ENCODE data around the gene CCDC28B. TPM values are rescaled to one million over a fixed set of nuclear protein-coding genes. Genes with fewer than 3 reads are reported as not detected.
A peak's percentile ranks its signal among the peaks of the same experiment; 100 is the strongest.

Gene CCDC28B
- total RNA-seq, 2 experiments from 2014 or later: 28.3 to 53.4 TPM

GRCh38 chr1:32242341-32242851, 42.0 kb downstream of the CCDC28B start:
- intact Hi-C loops (cut with micrococcal nuclease; ENCODE audit: unreplicated experiment): no loop called here
- Histone ChIP-seq H3K4me3 (ENCODE audit: low read depth, low read length, poor library complexity, severe bottlenecking) (no peak overlapping the region), H3K36me3 (ENCODE audit: insufficient read depth, low read length) (no peaks in the 10 kb centered on the region), H3K9me3 (ENCODE audit: low read length) (no peaks in the 10 kb centered on the region), H3K9me2 (ENCODE audit: insufficient read depth, low read length) (no peaks in the 10 kb centered on the region), H3K27ac (ENCODE audit: low read depth, low read length, poor library complexity, severe bottlenecking) (no peak overlapping the region), H4K20me1 (ENCODE audit: insufficient read depth, low read length) (no peaks in the 10 kb centered on the region), H3K79me2 (ENCODE audit: insufficient read depth, low read depth, low read length) (no peaks in the 10 kb centered on the region), H2AFZ (ENCODE audit: low read length) (no peak overlapping the region), H3K4me1 (ENCODE audit: insufficient read depth, low read length, poor library complexity, severe bottlenecking) (peaks cover 57% of the 10 kb centered on the region), H3K4me2 (ENCODE audit: low read length) (no peak overlapping the region)
- no peak for DNase-seq (ENCODE audit: low spot score)
- POLR2A ChIA-PET: interaction anchor here (0.8 to 1.3 kb wide), 5 partner anchors 10 to 75 kb away, joined by 3 to 8 read pairs (median 3); partner anchors contain the start of gene HDAC1
- CTCF ChIA-PET (ENCODE audit: unreplicated experiment): no interaction called here
- no peak for TF ChIP-seq CTCF (conservative IDR thresholded peaks at IDR 0.05; ENCODE audit: low read length)
- no peak for TF ChIP-seq EZH2phosphoT487 (IDR thresholded peaks at IDR 0.05; ENCODE audit: borderline replicate concordance, low read depth, low read length)
- BruUV-seq (replicated peaks): no TSS peak

GRCh38 chr1:32246888-32247273, 46.5 kb downstream of the CCDC28B start, which contains the start of gene FAM167B:
TSS of gene FAM167B (plus strand) at chr1:32247222. CDS start at chr1:32247422, 200 bp downstream.
- TF ChIP-seq CTCF (conservative IDR thresholded peaks at IDR 0.05; ENCODE audit: low read length) (no peak), EZH2phosphoT487 (IDR thresholded peaks at IDR 0.05; ENCODE audit: borderline replicate concordance, low read depth, low read length) (no peak)
- Histone ChIP-seq H3K36me3 (ENCODE audit: insufficient read depth, low read length) (no peaks in the 10 kb centered on the region), H3K4me3 (ENCODE audit: low read depth, low read length, poor library complexity, severe bottlenecking) (peak within 1 kb of the TSS; percentile 43), H3K9me2 (ENCODE audit: insufficient read depth, low read length) (no peaks in the 10 kb centered on the region), H3K4me1 (ENCODE audit: insufficient read depth, low read length, poor library complexity, severe bottlenecking) (peaks cover 74% of the 10 kb centered on the region), H2AFZ (ENCODE audit: low read length) (peak within 1 kb of the TSS; percentile 78), H4K20me1 (ENCODE audit: insufficient read depth, low read length) (no peaks in the 10 kb centered on the region), H3K4me2 (ENCODE audit: low read length) (peak within 1 kb of the TSS; percentile 83), H3K9me3 (ENCODE audit: low read length) (no peaks in the 10 kb centered on the region), H3K27ac (ENCODE audit: low read depth, low read length, poor library complexity, severe bottlenecking) (peak within 1 kb of the TSS; percentile 99), H3K79me2 (ENCODE audit: insufficient read depth, low read depth, low read length) (peaks cover 4% of the 10 kb centered on the region; the same call in 1 of the 2 replicates)
- CTCF ChIA-PET (ENCODE audit: unreplicated experiment): no interaction called here
- intact Hi-C loops (cut with micrococcal nuclease; ENCODE audit: unreplicated experiment): no loop called here
- POLR2A ChIA-PET: interaction anchor here (0.7 to 9.6 kb wide), 5 partner anchors 9 to 75 kb away, joined by 3 to 70 read pairs (median 4); partner anchors contain the start of gene HDAC1
- no peak for DNase-seq (ENCODE audit: low spot score)
- no TSS peak for BruUV-seq (replicated peaks)

- peak overlapping the region; percentile 83 for H3K4me2 ChIP-seq (ENCODE audit: low read length)
- CTCF ChIA-PET (ENCODE audit: unreplicated experiment): interaction anchor here (0.8 kb wide), 1 partner anchor 70 kb away, joined by 4 read pairs; no protein-coding TSS in a partner anchor
- no peaks in the 10 kb centered on the region for H3K9me3 ChIP-seq (ENCODE audit: low read length)
- POLR2A ChIA-PET: interaction anchor here (6.2 to 9.6 kb wide), 2 partner anchors 12 to 42 kb away, joined by 70 to 79 read pairs; partner anchors contain the start of gene HDAC1
- no peaks in the 10 kb centered on the region for H3K36me3 ChIP-seq (ENCODE audit: insufficient read depth, low read length)
- H3K79me2 ChIP-seq (ENCODE audit: insufficient read depth, low read depth, low read length): peaks cover 10% of the 10 kb centered on the region; the same call in 1 of the 2 replicates
- H2AFZ ChIP-seq (ENCODE audit: low read length): no peak overlapping the region; the same call in 1 of the 2 replicates
- no TSS peak for BruUV-seq (replicated peaks)
- intact Hi-C loops (cut with micrococcal nuclease; ENCODE audit: unreplicated experiment): no loop called here
- TF ChIP-seq EZH2phosphoT487 (IDR thresholded peaks at IDR 0.05; ENCODE audit: borderline replicate concordance, low read depth, low read length): no peak
- no peak for TF ChIP-seq CTCF (conservative IDR thresholded peaks at IDR 0.05; ENCODE audit: low read length)
- H3K27ac ChIP-seq (ENCODE audit: low read depth, low read length, poor library complexity, severe bottlenecking): peak overlapping the region; percentile 99
- H4K20me1 ChIP-seq (ENCODE audit: insufficient read depth, low read length): no peaks in the 10 kb centered on the region
- no peaks in the 10 kb centered on the region for H3K9me2 ChIP-seq (ENCODE audit: insufficient read depth, low read length)
- peaks cover 75% of the 10 kb centered on the region for H3K4me1 ChIP-seq (ENCODE audit: insufficient read depth, low read length, poor library complexity, severe bottlenecking)
- H3K4me3 ChIP-seq (ENCODE audit: low read depth, low read length, poor library complexity, severe bottlenecking): peak overlapping the region; percentile 43
- DNase-seq (ENCODE audit: low spot score): no peak
These were observed 47.1 kb downstream of the CCDC28B start for GRCh38 chr1:32247452-32247851.
